NCI-H1694 treated with DMSO at 0.1 percent for 48 hours (cell line): ENCODE measurements around the gene MICAL2.

Experiments used
- DNase-seq: peaks from one replicate; lab custom pipeline; 2025; lab: John Stamatoyannopoulos, UW

The MICAL2 gene

GRCh38 chr11:12155696-12156095 is 45.3 kb downstream of the MICAL2 start:
- no peak for DNase-seq

- DNase-seq, result no peak
Measured at GRCh38 chr11:12156301-12157140, 46.1 kb downstream of the MICAL2 start.

- DNase-seq, result no peak
Measured at GRCh38 chr11:12157241-12157661, 46.9 kb downstream of the MICAL2 start.

GRCh38 chr11:12158909-12159308 is 48.5 kb downstream of the MICAL2 start:
- no peak for DNase-seq

GRCh38 chr11:12159351-12160099 is 49.1 kb downstream of the MICAL2 start:
- DNase-seq, result no peak

GRCh38 chr11:12160231-12160630 is 49.8 kb downstream of the MICAL2 start:
- DNase-seq, result no peak

- no peak for DNase-seq
Measured at GRCh38 chr11:12160680-12161079, 50.3 kb downstream of the MICAL2 start.

- no peak for DNase-seq
Measured at GRCh38 chr11:12161137-12161536, 50.7 kb downstream of the MICAL2 start.

- no peak for DNase-seq
Measured at GRCh38 chr11:12161603-12162350, 51.4 kb downstream of the MICAL2 start.

GRCh38 chr11:12162652-12163051 is 52.3 kb downstream of the MICAL2 start:
- DNase-seq, result no peak

GRCh38 chr11:12163181-12163941 is 53.0 kb downstream of the MICAL2 start:
- no peak for DNase-seq

- no peak for DNase-seq
Measured at GRCh38 chr11:12164061-12165014, 53.9 kb downstream of the MICAL2 start.

- peak; percentile 20 for DNase-seq
Measured at GRCh38 chr11:12165237-12165875, 55.0 kb downstream of the MICAL2 start.

GRCh38 chr11:12166299-12167060 is 56.1 kb downstream of the MICAL2 start:
- no peak for DNase-seq

GRCh38 chr11:12167061-12168000 is 56.9 kb downstream of the MICAL2 start:
- DNase-seq, result no peak

GRCh38 chr11:12168114-12168513 is 57.7 kb downstream of the MICAL2 start:
- DNase-seq, result no peak

- no peak for DNase-seq
Measured at GRCh38 chr11:12169822-12170221, 59.4 kb downstream of the MICAL2 start.

GRCh38 chr11:12170501-12170900 is 60.1 kb downstream of the MICAL2 start:
- no peak for DNase-seq
